Measurements from ENCODE around the gene SLC43A2.

Gene SLC43A2

DNA sequence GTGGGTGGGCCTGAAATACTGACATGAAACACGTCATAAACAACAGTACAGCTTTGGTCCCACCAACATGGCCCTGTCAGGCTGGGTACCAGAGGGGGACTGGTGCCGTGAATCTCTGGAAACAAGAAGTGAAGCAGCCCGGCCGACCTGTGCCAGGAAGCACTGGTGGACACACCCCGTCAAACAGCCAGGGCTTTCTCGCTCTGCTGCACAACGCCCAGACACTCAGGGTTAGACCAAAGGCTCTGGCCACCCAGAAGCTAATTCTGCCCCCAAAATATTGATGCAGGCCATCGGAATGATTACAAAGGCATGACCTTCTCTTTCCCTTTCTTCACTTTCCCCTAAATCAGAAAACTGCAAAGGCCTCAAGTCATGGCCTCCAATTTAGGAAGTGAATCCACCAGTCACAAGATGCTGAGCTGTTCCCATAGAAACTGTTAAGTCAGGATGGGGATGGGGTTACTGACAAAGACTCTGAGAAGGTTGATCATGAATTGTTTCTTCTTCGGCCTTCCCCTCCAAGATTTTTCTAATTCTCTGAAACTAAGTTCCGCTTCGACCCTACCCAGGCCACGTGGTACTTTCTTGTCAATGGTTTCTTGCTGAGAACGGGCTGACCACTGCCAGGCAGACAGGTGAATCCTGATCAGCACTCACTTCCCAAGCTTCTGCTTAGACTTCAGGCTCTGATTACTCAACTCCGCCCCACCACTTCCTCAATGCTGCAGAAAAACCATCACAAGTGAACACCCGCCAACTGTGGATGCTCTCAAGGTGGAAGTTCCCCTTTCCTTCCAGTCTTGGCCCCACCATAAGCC lies 72.8 kb downstream of the SLC43A2 start:
- DNase-seq (ENCODE audit: insufficient read length) (peak; percentile 44), FAIRE-seq (peak; percentile 89)
- TF ChIP-seq POLR2A (IDR thresholded peaks at IDR 0.05; ENCODE audit: low read depth, low read length), result no peak
- peak; percentile 28; the same call in 1 of the 2 replicates for TF ChIP-seq TAF1 (IDR thresholded peaks at IDR 0.05; ENCODE audit: borderline replicate concordance, low read depth, low read length)
- no peak; the same call in 1 of the 2 replicates for TF ChIP-seq POLR2AphosphoS5 (IDR thresholded peaks at IDR 0.05; ENCODE audit: low read depth, low read length)

- DNase-seq (ENCODE audit: insufficient read length) (no peak), FAIRE-seq (no peak)
- TF ChIP-seq POLR2A (IDR thresholded peaks at IDR 0.05; ENCODE audit: low read depth, low read length) (no peak), TAF1 (IDR thresholded peaks at IDR 0.05; ENCODE audit: borderline replicate concordance, low read depth, low read length) (no peak), POLR2AphosphoS5 (IDR thresholded peaks at IDR 0.05; ENCODE audit: low read depth, low read length) (no peak)
Observed at GRCh38 chr17:1554751-1555540, 73.7 kb downstream of the SLC43A2 start.

GRCh38 chr17:1553354-1554266 lies 75.0 kb downstream of the SLC43A2 start:
- DNase-seq (ENCODE audit: insufficient read length) (no peak), FAIRE-seq (no peak)
- no peak for TF ChIP-seq TAF1 (IDR thresholded peaks at IDR 0.05; ENCODE audit: borderline replicate concordance, low read depth, low read length)
- no peak for TF ChIP-seq POLR2A (IDR thresholded peaks at IDR 0.05; ENCODE audit: low read depth, low read length)
- no peak for TF ChIP-seq POLR2AphosphoS5 (IDR thresholded peaks at IDR 0.05; ENCODE audit: low read depth, low read length)

- DNase-seq (ENCODE audit: insufficient read length), result no peak
- no peak for FAIRE-seq
- TF ChIP-seq POLR2A (IDR thresholded peaks at IDR 0.05; ENCODE audit: low read depth, low read length), result 0 out of 2 replicates have a peak, but pooled peaks have one; percentile 25
- TF ChIP-seq TAF1 (IDR thresholded peaks at IDR 0.05; ENCODE audit: borderline replicate concordance, low read depth, low read length), result no peak
Observed at GRCh38 chr17:1552932-1553331, 75.7 kb downstream of the SLC43A2 start.

- FAIRE-seq, result peak; percentile 14
- no peak for DNase-seq (ENCODE audit: insufficient read length)
- TF ChIP-seq TAF1 (IDR thresholded peaks at IDR 0.05; ENCODE audit: borderline replicate concordance, low read depth, low read length), result no peak
- TF ChIP-seq POLR2A (IDR thresholded peaks at IDR 0.05; ENCODE audit: low read depth, low read length), result no peak
- TF ChIP-seq POLR2AphosphoS5 (IDR thresholded peaks at IDR 0.05; ENCODE audit: low read depth, low read length), result no peak
Observed at GRCh38 chr17:1551741-1552140, 76.9 kb downstream of the SLC43A2 start.

DNA sequence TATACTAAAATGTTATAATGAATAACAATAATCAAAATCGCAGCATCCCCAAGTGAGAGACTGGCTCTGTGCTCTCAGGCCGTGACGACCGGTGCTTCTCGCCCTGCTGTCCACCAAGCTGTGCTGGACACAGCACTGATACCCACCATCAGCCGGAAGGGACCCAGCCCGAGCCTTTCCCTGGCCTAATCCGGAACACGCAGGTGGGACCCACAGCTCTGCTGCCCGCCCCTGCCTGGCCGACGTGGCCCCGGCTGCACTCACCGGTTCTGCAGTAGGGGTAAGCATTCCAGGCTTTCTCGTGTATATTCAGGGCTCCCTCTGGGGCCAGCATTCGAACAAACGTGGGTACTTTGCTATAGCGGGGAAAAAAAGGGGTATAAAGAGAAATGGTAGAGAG lies 80.6 kb downstream of the SLC43A2 start:
- DNase-seq (ENCODE audit: insufficient read length), result no peak
- TF ChIP-seq TAF1 (IDR thresholded peaks at IDR 0.05; ENCODE audit: borderline replicate concordance, low read depth, low read length) (no peak), POLR2AphosphoS5 (IDR thresholded peaks at IDR 0.05; ENCODE audit: low read depth, low read length) (no peak), POLR2A (IDR thresholded peaks at IDR 0.05; ENCODE audit: low read depth, low read length) (no peak)
- no peak for FAIRE-seq

DNA sequence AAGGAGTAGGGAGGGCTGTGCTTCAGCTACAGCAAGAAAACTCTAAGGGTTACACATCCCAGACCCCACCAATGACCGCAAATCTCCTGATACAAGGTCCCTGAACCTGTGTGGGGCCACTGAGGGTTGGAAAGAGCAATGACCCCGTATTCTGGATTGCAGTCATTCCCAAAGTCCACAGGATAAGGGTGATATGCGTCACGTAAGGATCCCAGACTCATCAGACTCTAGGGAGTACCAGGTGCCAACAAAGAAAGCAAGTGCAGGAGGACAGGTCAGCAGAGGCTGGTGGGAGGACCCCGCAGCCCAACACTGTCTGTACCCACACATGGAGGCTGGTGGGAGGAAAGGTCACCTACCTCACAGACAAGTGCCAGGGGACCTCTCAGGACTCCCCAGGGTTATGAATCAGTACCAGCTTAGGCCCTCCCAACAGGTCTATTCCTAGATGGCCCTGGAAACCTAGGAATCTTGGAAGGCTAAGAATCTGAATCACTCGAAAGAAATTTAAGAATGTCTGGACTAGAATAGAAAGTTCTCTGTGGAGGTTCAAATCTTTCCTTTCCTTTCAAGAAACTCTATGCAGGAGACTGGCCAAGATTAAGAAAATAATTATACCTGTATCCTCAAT lies 82.2 kb downstream of the SLC43A2 start:
- FAIRE-seq, result no peak

DNA sequence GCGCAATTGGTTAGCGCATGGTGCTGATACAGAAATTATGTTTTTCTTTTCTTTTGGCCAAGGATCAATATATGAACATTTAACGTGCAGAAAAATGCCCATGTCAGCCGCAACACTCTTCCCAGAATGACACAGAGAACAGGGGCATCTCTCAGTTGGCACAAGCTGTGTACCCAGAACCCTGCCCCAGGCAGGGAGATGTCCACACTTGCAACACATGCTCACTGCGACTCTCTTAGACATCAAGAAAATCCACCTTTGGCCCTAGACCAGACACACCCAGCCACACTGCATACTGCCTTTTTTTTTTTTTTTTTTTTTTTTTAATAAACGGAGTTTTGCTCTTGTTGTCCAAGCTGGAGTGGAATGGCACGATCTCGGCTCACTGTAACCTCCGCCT lies 83.0 kb downstream of the SLC43A2 start:
- DNase-seq (ENCODE audit: insufficient read length) (no peak), FAIRE-seq (no peak)
- TF ChIP-seq POLR2AphosphoS5 (IDR thresholded peaks at IDR 0.05; ENCODE audit: low read depth, low read length) (no peak), POLR2A (IDR thresholded peaks at IDR 0.05; ENCODE audit: low read depth, low read length) (no peak), TAF1 (IDR thresholded peaks at IDR 0.05; ENCODE audit: borderline replicate concordance, low read depth, low read length) (no peak)

More for the DNA sequence above, 82.2 kb downstream of the SLC43A2 start:
- TF ChIP-seq POLR2A (IDR thresholded peaks at IDR 0.05; ENCODE audit: low read depth, low read length), result no peak
- no peak for DNase-seq (ENCODE audit: insufficient read length)

DNA sequence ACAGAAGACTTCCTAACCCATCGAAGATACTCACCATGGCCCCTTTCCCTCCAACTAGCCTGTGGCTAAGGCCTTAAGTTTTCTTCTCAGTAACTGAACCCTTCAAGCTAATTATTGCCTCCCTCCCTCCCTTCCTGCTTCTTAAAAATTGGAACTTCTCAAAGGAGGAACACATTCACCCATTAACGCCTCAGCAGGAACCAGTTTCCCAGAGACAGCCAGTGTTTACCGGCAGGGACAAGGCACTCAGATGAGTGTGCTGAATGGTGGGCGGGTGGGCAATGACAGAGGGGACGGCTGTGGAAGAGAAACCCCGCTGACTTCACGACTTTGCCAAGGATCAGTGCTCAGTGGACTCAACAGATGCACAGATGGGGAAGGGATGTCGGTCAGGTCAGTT lies 86.3 kb downstream of the SLC43A2 start:
- FAIRE-seq (no peak), DNase-seq (ENCODE audit: insufficient read length) (no peak)
- no peak for TF ChIP-seq POLR2AphosphoS5 (IDR thresholded peaks at IDR 0.05; ENCODE audit: low read depth, low read length)
- no peak for TF ChIP-seq TAF1 (IDR thresholded peaks at IDR 0.05; ENCODE audit: borderline replicate concordance, low read depth, low read length)
- no peak for TF ChIP-seq POLR2A (IDR thresholded peaks at IDR 0.05; ENCODE audit: low read depth, low read length)

DNA sequence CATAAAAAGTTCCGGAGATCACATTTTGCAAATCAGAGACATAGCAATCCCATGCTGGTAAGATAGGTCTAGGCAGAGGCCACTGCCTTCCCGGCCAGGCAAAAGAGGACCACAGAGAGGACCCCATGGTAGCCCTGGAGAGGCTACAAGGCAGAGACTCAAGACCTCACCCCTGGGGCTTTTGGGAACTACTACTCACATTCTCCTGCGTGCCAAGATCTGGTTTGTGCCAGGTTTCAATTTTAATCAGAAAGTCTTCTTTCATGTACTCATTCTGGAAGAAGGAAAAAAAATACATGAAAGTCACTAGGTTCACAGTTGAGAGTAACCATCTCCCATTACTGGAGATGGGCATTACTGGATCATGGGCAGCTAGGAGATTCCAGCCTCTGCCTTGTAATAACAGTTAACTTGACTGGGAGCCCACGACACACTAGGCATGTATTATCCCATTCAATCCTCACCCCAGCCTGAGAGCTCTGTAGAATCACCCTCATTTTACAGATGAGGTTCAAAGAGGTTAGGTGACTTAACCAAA lies 87.2 kb downstream of the SLC43A2 start:
- TF ChIP-seq TAF1 (IDR thresholded peaks at IDR 0.05; ENCODE audit: borderline replicate concordance, low read depth, low read length) (no peak), POLR2AphosphoS5 (IDR thresholded peaks at IDR 0.05; ENCODE audit: low read depth, low read length) (no peak), POLR2A (IDR thresholded peaks at IDR 0.05; ENCODE audit: low read depth, low read length) (no peak)
- DNase-seq (ENCODE audit: insufficient read length), result no peak
- no peak for FAIRE-seq
